Endothelial cell of umbilical vein (primary cell): ENCODE measurements around the gene UBAC1. TPM values are rescaled to one million over a fixed set of nuclear protein-coding genes. Genes with fewer than 3 reads are reported as not detected.

Experiments used
- BruUV-seq: library from RNA; stranded (reverse); fragments of 400-500 nt; replicated peaks from 2 replicates; lab custom pipeline; 2021; lab: Mats Ljungman, UMichigan
- CTCF ChIA-PET: fragments of 300-600, 350-600 bp; sonication (Branson Sonifier 250); formaldehyde crosslinking; loops from one replicate; lab custom pipeline; 2021; ENCODE audit warnings: antibody characterized with exemption, inconsistent platforms; lab: Charles Lee
- POLR2A ChIA-PET: fragments of 300-600, 350-600 bp; sonication (Branson Sonifier 250); formaldehyde crosslinking; loops from one replicate; lab custom pipeline; 2021; ENCODE audit warnings: antibody characterized with exemption, inconsistent platforms; lab: Charles Lee
- DNase-seq: peaks from one replicate; pipeline ENCODE4 v3.0.0-alpha.2; 2011; ENCODE audit warnings: low read depth, low spot score
- FAIRE-seq: peaks from 2 replicates; lab custom pipeline; 2011; peaks lifted over from hg19 to GRCh38; lab: Jason Lieb, UNC
- H2AFZ ChIP-seq: 2 replicates; pipeline ENCODE4 v1.6.0; 2012; ENCODE audit warnings: low read depth, low read length, control low read depth, inconsistent platforms
- H3K27ac ChIP-seq: 2 replicates; pipeline ENCODE4 v1.5.1; 2011; ENCODE audit warnings: low read depth, mild to moderate bottlenecking, control low read depth, low read length, moderate library complexity; ENCODE audit not compliant: insufficient read depth
- H3K27me3 ChIP-seq, 2 experiments: 2 replicates each; pipeline versions ENCODE4 v1.6.0 to v1.6.1; 2011; ENCODE audit warnings: low read length in 2 of 2, mixed read lengths in 1 of 2; ENCODE audit not compliant: control insufficient read depth in 2 of 2, insufficient read depth in 2 of 2
- H3K36me3 ChIP-seq, 2 experiments: 2 replicates in 1 of 2; 3 replicates in 1 of 2; pipeline ENCODE4 v1.5.1; 2011; ENCODE audit warnings: low read length in 2 of 2, mild to moderate bottlenecking in 1 of 2, moderate library complexity in 1 of 2; ENCODE audit not compliant: control insufficient read depth in 2 of 2, insufficient read depth in 2 of 2; ENCODE audit errors: extremely low read depth in 1 of 2
- H3K4me1 ChIP-seq: 3 replicates; pipeline ENCODE4 v1.5.1; 2011; ENCODE audit warnings: mild to moderate bottlenecking, low read length; ENCODE audit not compliant: control insufficient read depth, insufficient read depth; ENCODE audit errors: extremely low read depth
- H3K4me2 ChIP-seq: 2 replicates; pipeline ENCODE4 v1.6.1; 2011; ENCODE audit warnings: low read length, control low read depth, mixed read lengths; ENCODE audit not compliant: insufficient read depth
- H3K4me3 ChIP-seq, 3 experiments: fragments of 200-600 bp in 1 of 3; sonication (generic), shearing (Covaris generic) in 1 of 3; replicated peaks in 1 of 3; 2 replicates each; pipeline ENCODE4 v1.5.1; 2011 to 2016; ENCODE audit warnings: control low read depth in 3 of 3, low read length in 3 of 3, mild to moderate bottlenecking in 2 of 3, inconsistent platforms in 1 of 3, low read depth in 1 of 3, moderate library complexity in 1 of 3; ENCODE audit not compliant: insufficient read depth in 1 of 3
- H3K79me2 ChIP-seq: 2 replicates; pipeline ENCODE4 v1.6.0; 2012; ENCODE audit warnings: low read length, inconsistent platforms; ENCODE audit not compliant: control insufficient read depth, insufficient read depth
- H3K9ac ChIP-seq: replicated peaks from 2 replicates; pipeline ENCODE3; 2011; ENCODE audit warnings: low read length, control low read depth; ENCODE audit not compliant: insufficient read depth; ENCODE audit errors: extremely low read depth
- H3K9me1 ChIP-seq: replicated peaks from 3 replicates; pipeline ENCODE4 v1.6.0; 2011; ENCODE audit warnings: mild to moderate bottlenecking, low read length; ENCODE audit not compliant: control insufficient read depth, insufficient read depth; ENCODE audit errors: extremely low read depth
- H3K9me3 ChIP-seq: replicated peaks from 2 replicates; pipeline ENCODE4 v1.5.1; 2012; ENCODE audit warnings: low read length, inconsistent platforms; ENCODE audit not compliant: control insufficient read depth, insufficient read depth
- H4K20me1 ChIP-seq: replicated peaks from 2 replicates; pipeline ENCODE3; 2011; ENCODE audit warnings: mild to moderate bottlenecking, low read length; ENCODE audit not compliant: control insufficient read depth, insufficient read depth; ENCODE audit errors: extremely low read depth
- EZH2 ChIP-seq: IDR thresholded peaks from 2 replicates; pipeline ENCODE4 v1.6.1; 2012; ENCODE audit warnings: borderline replicate concordance, low read depth, mild to moderate bottlenecking, moderate library complexity, low read length, inconsistent platforms; ENCODE audit not compliant: severe bottlenecking
- FOS ChIP-seq: IDR thresholded peaks from 2 replicates; pipeline ENCODE4 v1.6.1; 2011; ENCODE audit warnings: mild to moderate bottlenecking, low read length, moderate library complexity, borderline replicate concordance; ENCODE audit not compliant: insufficient read depth
- GATA2 ChIP-seq: IDR thresholded peaks from 2 replicates; pipeline ENCODE4 v1.7.0; 2011; ENCODE audit warnings: low read depth, mild to moderate bottlenecking, moderate library complexity, mixed read lengths, low read length; ENCODE audit not compliant: insufficient read length, insufficient read depth
- JUN ChIP-seq: IDR thresholded peaks from 2 replicates; pipeline ENCODE4 v1.6.1; 2011; ENCODE audit warnings: borderline replicate concordance, low read depth; ENCODE audit not compliant: insufficient read length, insufficient read depth
- MYC ChIP-seq: IDR thresholded peaks from one replicate; pipeline ENCODE4 v1.6.1; 2011; ENCODE audit warnings: mild to moderate bottlenecking, low read depth, low read length
- POLR2A ChIP-seq: IDR thresholded peaks from 2 replicates; pipeline ENCODE4 v1.6.1; 2012; ENCODE audit warnings: low read depth, mild to moderate bottlenecking, control low read depth, low read length
- POLR2AphosphoS5 ChIP-seq: IDR thresholded peaks from 2 replicates; pipeline ENCODE4 v1.6.1; 2012; ENCODE audit warnings: low read depth, mild to moderate bottlenecking, control low read depth, low read length, moderate library complexity; ENCODE audit not compliant: insufficient read depth
- dilution Hi-C: fragments of 300-500 bp; cut with MboI; formaldehyde crosslinking; loops from one replicate; pipeline ENCODE4 v1.15.0; 2019; ENCODE audit warnings: low sequenced_read_pairs; ENCODE audit not compliant: extremely low pct_ligation_motif_present
- intact Hi-C: fragments of 100-400 bp; cut with micrococcal nuclease; formaldehyde crosslinking; loops from one replicate; pipeline ENCODE4 v1.10.0; 2022
- polyA plus RNA-seq, 4 experiments: library from polyadenylated mRNA; depleted of rRNA in 3 of 4; stranded (reverse) in 3 of 4; unstranded in 1 of 4; fragments of >200 nt; gene quantifications; 2 replicates each; pipeline versions ENCODE4 v1.2.1 to v1.2.3, GENCODE V29; 2011 to 2012; ENCODE audit warnings: missing spikeins in 1 of 4
- total RNA-seq: library from RNA; stranded (reverse); gene quantifications from 2 replicates; pipeline ENCODE4 v1.2.3, GENCODE V29; 2021
- TF ChIP-seq, protein P1 (sequence below): IDR thresholded peaks from 2 replicates; pipeline ENCODE4 v1.6.1; 2011; ENCODE audit not compliant: insufficient read depth, insufficient read length
- TF ChIP-seq, protein P2 (sequence below), 2 donors: IDR thresholded peaks; 1 replicate in 1 of 2; 2 replicates in 1 of 2; pipeline ENCODE4 v1.5.1; 2011; ENCODE audit warnings: low read length in 2 of 2, mild to moderate bottlenecking in 2 of 2, moderate library complexity in 2 of 2, control low read depth in 1 of 2, inconsistent platforms in 1 of 2, low read depth in 1 of 2; ENCODE audit not compliant: insufficient read depth in 1 of 2; ENCODE audit errors: extremely low read depth in 1 of 2

UBAC1 gene
- total and polyA plus RNA-seq, 2 donors (not counting 3 experiments of a cell fraction or from before 2014, with no cell fraction given) = 39.5 to 56.7 TPM

- no peak for TF ChIP-seq GATA2
- TF ChIP-seq POLR2AphosphoS5 = no peak
- no peak for TF ChIP-seq FOS
- TF ChIP-seq, protein P1, sequence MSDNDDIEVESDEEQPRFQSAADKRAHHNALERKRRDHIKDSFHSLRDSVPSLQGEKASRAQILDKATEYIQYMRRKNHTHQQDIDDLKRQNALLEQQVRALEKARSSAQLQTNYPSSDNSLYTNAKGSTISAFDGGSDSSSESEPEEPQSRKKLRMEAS = no peak
- TF ChIP-seq POLR2A = no peak
- no peak for TF ChIP-seq JUN
- TF ChIP-seq, protein P2, sequence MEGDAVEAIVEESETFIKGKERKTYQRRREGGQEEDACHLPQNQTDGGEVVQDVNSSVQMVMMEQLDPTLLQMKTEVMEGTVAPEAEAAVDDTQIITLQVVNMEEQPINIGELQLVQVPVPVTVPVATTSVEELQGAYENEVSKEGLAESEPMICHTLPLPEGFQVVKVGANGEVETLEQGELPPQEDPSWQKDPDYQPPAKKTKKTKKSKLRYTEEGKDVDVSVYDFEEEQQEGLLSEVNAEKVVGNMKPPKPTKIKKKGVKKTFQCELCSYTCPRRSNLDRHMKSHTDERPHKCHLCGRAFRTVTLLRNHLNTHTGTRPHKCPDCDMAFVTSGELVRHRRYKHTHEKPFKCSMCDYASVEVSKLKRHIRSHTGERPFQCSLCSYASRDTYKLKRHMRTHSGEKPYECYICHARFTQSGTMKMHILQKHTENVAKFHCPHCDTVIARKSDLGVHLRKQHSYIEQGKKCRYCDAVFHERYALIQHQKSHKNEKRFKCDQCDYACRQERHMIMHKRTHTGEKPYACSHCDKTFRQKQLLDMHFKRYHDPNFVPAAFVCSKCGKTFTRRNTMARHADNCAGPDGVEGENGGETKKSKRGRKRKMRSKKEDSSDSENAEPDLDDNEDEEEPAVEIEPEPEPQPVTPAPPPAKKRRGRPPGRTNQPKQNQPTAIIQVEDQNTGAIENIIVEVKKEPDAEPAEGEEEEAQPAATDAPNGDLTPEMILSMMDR (IDR thresholded peaks at IDR 0.05; ENCODE audit: extremely low read depth in 1 of 2, insufficient read depth in 1 of 2, low read depth in 1 of 2, low read length in 2 of 2) = no peak
- no peak for TF ChIP-seq MYC
- TF ChIP-seq EZH2 = no peak
- intact Hi-C loops = no loop called here
- Histone ChIP-seq H3K9me1 (no peaks in the 10 kb centered on the region), H3K36me3 (peaks cover 4 to 7% of the 10 kb centered on the region in 2 experiments), H3K9me3 (no peaks in the 10 kb centered on the region), H3K4me3 (no peak overlapping the region), H3K9ac (no peak overlapping the region), H3K4me1 (peaks cover 8% of the 10 kb centered on the region), H4K20me1 (no peaks in the 10 kb centered on the region), H3K4me2 (no peak overlapping the region), H2AFZ (no peak overlapping the region), H3K79me2 (peaks cover 22% of the 10 kb centered on the region), H3K27me3 (no peaks in the 10 kb centered on the region), H3K27ac (no peak overlapping the region)
- BruUV-seq = no TSS peak
- FAIRE-seq (no peak), DNase-seq (no peak)
- dilution Hi-C loops = no loop called here
- CTCF ChIA-PET = no interaction called here
- POLR2A ChIA-PET = no interaction called here
These were observed 3.7 kb downstream of the UBAC1 start for GRCh38 chr9:135957431-135957830.
